Loucy (cell line): ENCODE data around the gene LIPC.

ENCODE experiments used
- EZH2phosphoT487 ChIP-seq: fragments of 200-600 bp; IDR thresholded peaks from 2 replicates; pipeline ENCODE4 v1.6.1; 2018; ENCODE audit warnings: antibody characterized with exemption, mild to moderate bottlenecking, moderate library complexity, borderline replicate concordance
- TF ChIP-seq, protein P1 (sequence below): fragments of 200-600 bp; sonication (generic); conservative IDR thresholded peaks from 2 replicates; pipeline ENCODE4 v1.5.1; 2014; ENCODE audit warnings: mild to moderate bottlenecking, antibody characterized with exemption, low read length

- TF ChIP-seq, protein P1, sequence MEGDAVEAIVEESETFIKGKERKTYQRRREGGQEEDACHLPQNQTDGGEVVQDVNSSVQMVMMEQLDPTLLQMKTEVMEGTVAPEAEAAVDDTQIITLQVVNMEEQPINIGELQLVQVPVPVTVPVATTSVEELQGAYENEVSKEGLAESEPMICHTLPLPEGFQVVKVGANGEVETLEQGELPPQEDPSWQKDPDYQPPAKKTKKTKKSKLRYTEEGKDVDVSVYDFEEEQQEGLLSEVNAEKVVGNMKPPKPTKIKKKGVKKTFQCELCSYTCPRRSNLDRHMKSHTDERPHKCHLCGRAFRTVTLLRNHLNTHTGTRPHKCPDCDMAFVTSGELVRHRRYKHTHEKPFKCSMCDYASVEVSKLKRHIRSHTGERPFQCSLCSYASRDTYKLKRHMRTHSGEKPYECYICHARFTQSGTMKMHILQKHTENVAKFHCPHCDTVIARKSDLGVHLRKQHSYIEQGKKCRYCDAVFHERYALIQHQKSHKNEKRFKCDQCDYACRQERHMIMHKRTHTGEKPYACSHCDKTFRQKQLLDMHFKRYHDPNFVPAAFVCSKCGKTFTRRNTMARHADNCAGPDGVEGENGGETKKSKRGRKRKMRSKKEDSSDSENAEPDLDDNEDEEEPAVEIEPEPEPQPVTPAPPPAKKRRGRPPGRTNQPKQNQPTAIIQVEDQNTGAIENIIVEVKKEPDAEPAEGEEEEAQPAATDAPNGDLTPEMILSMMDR: no peak
- TF ChIP-seq EZH2phosphoT487: no peak
These were observed 610 bp downstream of the LIPC start for GRCh38 chr15:58432401-58432800.
